Fibroblast of lung (primary cell): ENCODE measurements around the gene UCHL1. TPM values are rescaled to one million over a fixed set of nuclear protein-coding genes. Genes with fewer than 3 reads are reported as not detected.

Experiments
- DNase-seq, 2 donors: peaks; one replicate each; pipeline versions ENCODE4 v3.0.0 to v3.0.0-alpha.2; 2010; ENCODE audit warnings: low read depth in 2 of 2
- H2AFZ ChIP-seq: 2 replicates; pipeline ENCODE4 v1.5.1; 2012; ENCODE audit warnings: low read length, control low read depth, inconsistent platforms
- H3K27ac ChIP-seq: 2 replicates; pipeline ENCODE4 v1.5.1; 2011; ENCODE audit warnings: low read length, control low read depth; ENCODE audit not compliant: insufficient read depth
- H3K27me3 ChIP-seq: 2 replicates; pipeline ENCODE4 v1.5.1; 2011; ENCODE audit warnings: mild to moderate bottlenecking, low read length; ENCODE audit not compliant: control insufficient read depth, insufficient read depth
- H3K36me3 ChIP-seq: 2 replicates; pipeline ENCODE4 v1.5.1; 2011; ENCODE audit warnings: low read length; ENCODE audit not compliant: control insufficient read depth, insufficient read depth
- H3K4me1 ChIP-seq: 2 replicates; pipeline ENCODE4 v1.5.1; 2011; ENCODE audit warnings: low read length; ENCODE audit not compliant: control insufficient read depth, insufficient read depth; ENCODE audit errors: extremely low read depth
- H3K4me2 ChIP-seq: 2 replicates; pipeline ENCODE4 v1.5.1; 2011; ENCODE audit warnings: low read length, control low read depth; ENCODE audit not compliant: insufficient read depth; ENCODE audit errors: extremely low read depth
- H3K4me3 ChIP-seq, 4 experiments: fragments of 200-600 bp in 1 of 4; sonication (generic) in 1 of 4; replicated peaks in 1 of 4; 2 replicates each; pipeline ENCODE4 v1.5.1; 2011 to 2016; ENCODE audit warnings: low read length in 4 of 4, low read depth in 3 of 4, mild to moderate bottlenecking in 3 of 4, control low read depth in 2 of 4, inconsistent platforms in 1 of 4, mixed read lengths in 1 of 4; ENCODE audit not compliant: insufficient read depth in 1 of 4; ENCODE audit errors: control extremely low read depth in 1 of 4
- H3K79me2 ChIP-seq: 2 replicates; pipeline ENCODE4 v1.5.1; 2012; ENCODE audit warnings: mild to moderate bottlenecking, low read length, inconsistent platforms; ENCODE audit not compliant: control insufficient read depth, insufficient read depth
- H3K9ac ChIP-seq: 2 replicates; pipeline ENCODE4 v1.5.1; 2011; ENCODE audit warnings: mild to moderate bottlenecking, low read length, control low read depth; ENCODE audit not compliant: insufficient read depth
- H3K9me3 ChIP-seq: 2 replicates; pipeline ENCODE4 v1.5.1; 2012; ENCODE audit warnings: low read depth, low read length; ENCODE audit not compliant: control insufficient read depth, insufficient read depth
- H4K20me1 ChIP-seq: 2 replicates; pipeline ENCODE4 v1.5.1; 2011; ENCODE audit warnings: low read length; ENCODE audit not compliant: control insufficient read depth, insufficient read depth; ENCODE audit errors: extremely low read depth
- EZH2 ChIP-seq: IDR thresholded peaks from 2 replicates; pipeline ENCODE4 v1.5.1; 2012; ENCODE audit warnings: low read length, control low read depth, mild to moderate bottlenecking; ENCODE audit errors: missing control alignments
- polyA plus RNA-seq, 2 donors: library from polyadenylated mRNA; depleted of rRNA in 1 of 2; stranded (reverse) in 1 of 2; unstranded in 1 of 2; fragments of >200 nt; gene quantifications; 2 replicates each; pipeline ENCODE4 v1.2.1, GENCODE V29; 2011 to 2012; ENCODE audit warnings: missing spikeins in 1 of 2
- total RNA-seq: library from RNA; depleted of rRNA; stranded (reverse); fragments of >200 nt; gene quantifications from 2 replicates; pipeline ENCODE4 v1.2.1, GENCODE V29; 2014
- TF ChIP-seq, protein P1 (sequence below), 2 donors: IDR thresholded peaks in 1 of 2; conservative IDR thresholded peaks in 1 of 2; 1 replicate in 1 of 2; 2 replicates in 1 of 2; pipeline ENCODE4 v1.5.1; 2011 to 2012; ENCODE audit warnings: low read length in 2 of 2, control low read depth in 1 of 2, inconsistent platforms in 1 of 2, low read depth in 1 of 2, mild to moderate bottlenecking in 1 of 2

Gene UCHL1
- total and polyA plus RNA-seq, 2 donors (not counting 1 experiment from before 2014, with no cell fraction given) = 397 to 491 TPM

DNA sequence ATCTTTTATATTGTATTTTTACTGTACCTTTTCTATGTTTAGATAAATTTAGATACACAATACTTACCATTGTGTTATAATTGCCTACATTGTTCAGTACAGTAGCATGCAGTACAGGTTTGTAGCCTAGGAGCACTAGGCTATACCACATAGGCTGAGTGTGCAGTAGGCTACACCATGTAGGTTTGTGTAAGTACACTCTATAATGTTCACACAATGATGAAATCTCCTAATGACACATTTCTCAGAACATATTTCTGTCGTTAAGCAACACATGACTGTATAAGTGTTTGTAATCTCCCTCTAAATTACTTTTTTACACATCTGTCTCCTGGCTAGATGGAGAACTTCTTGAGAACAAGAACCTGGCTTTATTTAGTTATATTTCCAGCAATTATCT is 40.3 kb downstream of the UCHL1 start:
- no peaks in the 10 kb centered on the region for H3K4me1 ChIP-seq
- H2AFZ ChIP-seq = no peak overlapping the region
- H3K4me2 ChIP-seq = no peak overlapping the region
- H3K79me2 ChIP-seq = no peaks in the 10 kb centered on the region
- H4K20me1 ChIP-seq = no peaks in the 10 kb centered on the region
- no peak overlapping the region for H3K27ac ChIP-seq
- DNase-seq = peak in 1 of 2 donors; percentile 12
- H3K4me3 ChIP-seq = no peak overlapping the region
- TF ChIP-seq, protein P1, sequence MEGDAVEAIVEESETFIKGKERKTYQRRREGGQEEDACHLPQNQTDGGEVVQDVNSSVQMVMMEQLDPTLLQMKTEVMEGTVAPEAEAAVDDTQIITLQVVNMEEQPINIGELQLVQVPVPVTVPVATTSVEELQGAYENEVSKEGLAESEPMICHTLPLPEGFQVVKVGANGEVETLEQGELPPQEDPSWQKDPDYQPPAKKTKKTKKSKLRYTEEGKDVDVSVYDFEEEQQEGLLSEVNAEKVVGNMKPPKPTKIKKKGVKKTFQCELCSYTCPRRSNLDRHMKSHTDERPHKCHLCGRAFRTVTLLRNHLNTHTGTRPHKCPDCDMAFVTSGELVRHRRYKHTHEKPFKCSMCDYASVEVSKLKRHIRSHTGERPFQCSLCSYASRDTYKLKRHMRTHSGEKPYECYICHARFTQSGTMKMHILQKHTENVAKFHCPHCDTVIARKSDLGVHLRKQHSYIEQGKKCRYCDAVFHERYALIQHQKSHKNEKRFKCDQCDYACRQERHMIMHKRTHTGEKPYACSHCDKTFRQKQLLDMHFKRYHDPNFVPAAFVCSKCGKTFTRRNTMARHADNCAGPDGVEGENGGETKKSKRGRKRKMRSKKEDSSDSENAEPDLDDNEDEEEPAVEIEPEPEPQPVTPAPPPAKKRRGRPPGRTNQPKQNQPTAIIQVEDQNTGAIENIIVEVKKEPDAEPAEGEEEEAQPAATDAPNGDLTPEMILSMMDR (conservative IDR thresholded peaks at IDR 0.05 in 1 of 2, IDR thresholded peaks at IDR 0.05 in 1 of 2; ENCODE audit: low read depth in 1 of 2, low read length in 2 of 2) = no peak
- TF ChIP-seq EZH2 = no peak
- H3K9ac ChIP-seq = no peak overlapping the region
- H3K27me3 ChIP-seq = no peaks in the 10 kb centered on the region
- no peaks in the 10 kb centered on the region for H3K36me3 ChIP-seq
- H3K9me3 ChIP-seq = no peaks in the 10 kb centered on the region

DNA sequence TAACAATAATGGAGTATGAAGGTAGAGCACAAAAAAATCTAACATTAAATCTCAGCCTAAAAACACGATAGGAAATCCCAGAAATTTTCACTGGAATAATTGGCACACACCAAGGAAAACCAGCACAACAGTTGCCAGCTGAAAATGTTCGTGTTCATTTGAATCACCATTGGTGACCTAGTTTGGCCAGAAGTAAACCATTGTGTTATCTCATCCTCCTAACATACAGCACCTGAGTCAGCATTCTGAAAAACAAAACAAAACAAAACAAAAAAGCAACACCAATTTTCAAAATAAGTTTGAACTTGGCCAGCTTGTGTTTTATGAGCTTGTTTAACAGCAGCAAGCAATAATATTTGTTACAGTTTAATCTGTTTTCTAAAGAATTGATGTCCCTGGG is 41.1 kb downstream of the UCHL1 start:
- no peaks in the 10 kb centered on the region for H3K79me2 ChIP-seq
- DNase-seq = no peak
- no peaks in the 10 kb centered on the region for H4K20me1 ChIP-seq
- H2AFZ ChIP-seq = no peak overlapping the region
- H3K27me3 ChIP-seq = no peaks in the 10 kb centered on the region
- TF ChIP-seq EZH2 = no peak
- TF ChIP-seq, protein P1 (conservative IDR thresholded peaks at IDR 0.05 in 1 of 2, IDR thresholded peaks at IDR 0.05 in 1 of 2; ENCODE audit: low read depth in 1 of 2, low read length in 2 of 2) = no peak
- no peak overlapping the region for H3K9ac ChIP-seq
- no peaks in the 10 kb centered on the region for H3K36me3 ChIP-seq
- no peak overlapping the region for H3K4me2 ChIP-seq
- H3K4me1 ChIP-seq = no peaks in the 10 kb centered on the region
- no peak overlapping the region for H3K4me3 ChIP-seq
- H3K9me3 ChIP-seq = no peaks in the 10 kb centered on the region
- H3K27ac ChIP-seq = no peak overlapping the region

DNA sequence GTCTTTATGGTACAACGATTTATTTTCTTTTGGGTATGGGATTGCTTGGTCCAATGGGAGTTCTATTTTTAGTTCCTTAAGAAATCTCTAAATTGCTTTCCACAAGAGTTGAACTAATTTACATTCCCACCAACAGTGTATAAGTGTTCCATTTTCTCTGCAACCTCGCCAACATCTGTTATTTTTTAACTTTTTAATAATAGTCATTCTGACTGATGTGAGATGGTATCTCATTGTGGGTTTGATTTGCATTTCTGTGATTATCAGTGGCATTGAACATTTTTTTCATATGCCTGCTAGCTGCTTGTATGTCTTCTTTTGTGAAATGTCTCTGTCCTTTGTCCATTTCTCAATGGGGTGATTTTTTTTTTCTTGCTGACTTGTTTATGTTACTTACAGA is 42.8 kb downstream of the UCHL1 start:
- H3K9ac ChIP-seq = no peak overlapping the region
- no peak overlapping the region for H3K4me2 ChIP-seq
- no peaks in the 10 kb centered on the region for H3K27me3 ChIP-seq
- no peaks in the 10 kb centered on the region for H4K20me1 ChIP-seq
- H3K9me3 ChIP-seq = no peaks in the 10 kb centered on the region
- H2AFZ ChIP-seq = no peak overlapping the region
- TF ChIP-seq EZH2 = no peak
- TF ChIP-seq, protein P1 (conservative IDR thresholded peaks at IDR 0.05 in 1 of 2, IDR thresholded peaks at IDR 0.05 in 1 of 2; ENCODE audit: low read depth in 1 of 2, low read length in 2 of 2) = no peak
- H3K79me2 ChIP-seq = no peaks in the 10 kb centered on the region
- H3K27ac ChIP-seq = no peak overlapping the region
- no peak overlapping the region for H3K4me3 ChIP-seq
- no peaks in the 10 kb centered on the region for H3K4me1 ChIP-seq
- no peak for DNase-seq
- no peaks in the 10 kb centered on the region for H3K36me3 ChIP-seq
